OCI-LY1 (cell line): ENCODE measurements around the gene OR51G2.

Source experiments
- EZH2 ChIP-seq: fragments of 200-600 bp; sonication (generic), shearing (Covaris generic); IDR thresholded peaks from 2 replicates; pipeline ENCODE4 v1.8.0; 2017; ENCODE audit warnings: borderline replicate concordance, mixed run types, mild to moderate bottlenecking, antibody characterized with exemption, low read length, moderate library complexity, mixed read lengths
- TF ChIP-seq, protein P1 (sequence below): fragments of 200-600 bp; sonication (generic), shearing (Covaris generic); IDR thresholded peaks from 2 replicates; pipeline ENCODE4 v1.5.1; 2017; ENCODE audit warnings: mild to moderate bottlenecking, antibody characterized with exemption, low read length, moderate library complexity, mixed read lengths

DNA sequence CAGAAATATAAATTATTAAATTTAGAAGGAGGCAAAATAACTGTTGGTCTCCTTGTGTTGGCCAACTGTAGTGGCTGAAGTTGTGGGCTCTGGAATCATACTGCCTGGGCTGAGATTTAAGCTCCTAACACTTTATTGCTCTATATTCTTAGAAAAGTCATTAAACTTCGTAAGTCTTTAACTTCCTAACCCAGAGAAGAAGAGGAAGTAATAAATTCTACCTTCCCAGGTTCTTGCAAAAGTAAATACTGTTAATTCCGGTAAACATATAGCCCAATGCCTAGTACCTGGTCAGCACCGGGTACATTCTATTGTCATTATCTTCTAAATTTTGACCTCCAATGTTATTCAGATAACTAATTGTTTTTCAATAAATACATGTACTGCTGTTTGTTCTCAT is 33.0 kb downstream of the OR51G2 start:
- TF ChIP-seq, protein P1, sequence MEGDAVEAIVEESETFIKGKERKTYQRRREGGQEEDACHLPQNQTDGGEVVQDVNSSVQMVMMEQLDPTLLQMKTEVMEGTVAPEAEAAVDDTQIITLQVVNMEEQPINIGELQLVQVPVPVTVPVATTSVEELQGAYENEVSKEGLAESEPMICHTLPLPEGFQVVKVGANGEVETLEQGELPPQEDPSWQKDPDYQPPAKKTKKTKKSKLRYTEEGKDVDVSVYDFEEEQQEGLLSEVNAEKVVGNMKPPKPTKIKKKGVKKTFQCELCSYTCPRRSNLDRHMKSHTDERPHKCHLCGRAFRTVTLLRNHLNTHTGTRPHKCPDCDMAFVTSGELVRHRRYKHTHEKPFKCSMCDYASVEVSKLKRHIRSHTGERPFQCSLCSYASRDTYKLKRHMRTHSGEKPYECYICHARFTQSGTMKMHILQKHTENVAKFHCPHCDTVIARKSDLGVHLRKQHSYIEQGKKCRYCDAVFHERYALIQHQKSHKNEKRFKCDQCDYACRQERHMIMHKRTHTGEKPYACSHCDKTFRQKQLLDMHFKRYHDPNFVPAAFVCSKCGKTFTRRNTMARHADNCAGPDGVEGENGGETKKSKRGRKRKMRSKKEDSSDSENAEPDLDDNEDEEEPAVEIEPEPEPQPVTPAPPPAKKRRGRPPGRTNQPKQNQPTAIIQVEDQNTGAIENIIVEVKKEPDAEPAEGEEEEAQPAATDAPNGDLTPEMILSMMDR: no peak
- no peak for TF ChIP-seq EZH2
